Measurements from ENCODE around the gene BEND6.
A peak's percentile ranks its signal among the peaks of the same experiment; 100 is the strongest.

- peak; percentile 26 to 40 for TF ChIP-seq CTCF (conservative IDR thresholded peaks at IDR 0.05 in 1 of 2, IDR thresholded peaks at IDR 0.05 in 1 of 2; ENCODE audit: low read depth in 1 of 2, low read length in 2 of 2)
- no peak for TF ChIP-seq EZH2 (IDR thresholded peaks at IDR 0.05; ENCODE audit: low read length, missing control alignments)
These were observed 66.3 kb downstream of the BEND6 start for GRCh38 chr6:57021086-57021720.
